ENCODE results near the gene SLC25A43.
"Not testable (repeated sequence)": the region's sequence is repeated elsewhere in the genome, so short reads cannot be mapped to it uniquely, and the experiment has no call there.

SLC25A43 gene

DNA sequence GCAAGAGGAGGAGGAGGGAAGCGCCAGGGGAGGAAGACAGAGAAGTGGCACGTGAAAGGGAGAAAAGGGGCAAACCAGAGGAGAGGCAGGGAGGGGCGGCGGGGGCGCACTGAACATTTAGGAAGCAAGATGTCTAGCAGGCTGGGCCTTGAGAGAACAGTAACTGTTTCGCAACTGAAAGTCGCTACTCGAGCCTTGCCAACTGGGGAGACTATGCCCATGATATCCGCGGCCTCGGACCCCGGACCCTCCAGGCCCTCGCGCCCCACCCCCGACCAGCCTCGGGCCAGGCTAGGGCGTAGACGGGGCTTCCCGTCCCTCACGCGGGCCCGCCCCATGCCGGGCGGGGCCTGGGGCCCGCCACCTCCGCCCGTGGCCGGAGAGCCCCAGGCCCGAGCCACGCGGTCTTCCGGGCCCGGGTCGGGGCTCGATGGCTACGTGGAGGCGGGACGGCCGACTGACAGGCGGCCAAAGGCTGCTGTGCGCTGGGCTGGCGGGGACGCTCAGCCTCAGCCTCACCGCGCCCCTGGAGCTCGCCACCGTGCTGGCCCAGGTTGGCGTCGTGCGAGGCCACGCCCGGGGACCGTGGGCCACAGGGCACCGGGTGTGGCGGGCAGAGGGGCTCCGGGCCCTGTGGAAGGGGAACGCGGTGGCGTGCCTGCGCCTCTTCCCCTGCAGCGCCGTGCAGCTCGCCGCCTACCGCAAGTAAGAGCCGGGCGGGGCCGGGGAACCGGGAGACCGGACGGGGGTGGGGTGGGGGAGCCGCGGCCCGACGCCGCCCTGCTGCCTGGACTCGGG is at the start of gene SLC25A43:
TSS of gene SLC25A43 (plus strand) at position 363 of the 798 bp plus-strand sequence. CDS start at position 431, 68 bp downstream.
- in situ Hi-C loops (cut with MboI; ENCODE audit: low sequenced_read_pairs), result no loop called here

DNA sequence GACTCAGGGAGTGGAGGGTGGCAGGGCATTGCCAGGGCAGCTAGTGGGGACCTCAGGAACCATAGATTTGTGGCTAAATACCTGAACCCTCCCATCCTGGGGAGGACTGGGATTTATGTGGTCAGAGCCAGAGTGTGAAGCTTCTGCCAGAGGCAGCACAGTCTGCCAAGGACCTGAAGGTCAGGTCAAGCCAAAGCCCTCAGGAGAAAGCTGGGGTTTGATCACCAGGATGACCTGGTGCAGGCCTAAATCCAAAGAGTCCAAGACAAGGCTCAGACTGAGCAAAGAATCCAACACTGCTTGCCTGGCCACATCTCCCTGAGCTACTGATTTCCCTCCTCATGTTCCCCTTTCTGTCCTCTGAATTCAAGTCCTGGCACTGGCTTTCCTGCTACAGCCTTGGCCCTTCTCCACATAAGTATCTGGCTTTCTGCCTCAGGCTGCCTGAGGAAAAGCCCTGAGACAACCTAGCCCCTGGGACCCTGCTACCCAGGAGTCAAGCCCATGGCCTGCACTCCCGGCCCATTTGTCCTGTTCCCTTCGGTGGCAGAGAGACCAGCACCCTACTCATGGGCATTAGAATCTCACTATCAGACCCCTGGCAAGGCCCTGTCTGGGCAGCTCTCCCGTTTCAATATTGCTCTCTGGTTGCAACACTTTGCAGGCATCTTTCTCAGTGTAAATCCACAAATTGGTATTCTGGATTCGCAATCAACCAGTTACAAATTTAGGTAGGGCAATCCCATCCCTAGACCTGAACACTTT is 39.3 kb upstream of the SLC25A43 start:
- in situ Hi-C loops (cut with MboI; ENCODE audit: low sequenced_read_pairs), result no loop called here

- in situ Hi-C loops (cut with MboI; ENCODE audit: low sequenced_read_pairs), result not testable (repeated sequence)
These were observed 37.7 kb upstream of the SLC25A43 start for GRCh38 chrX:119361451-119361850.

DNA sequence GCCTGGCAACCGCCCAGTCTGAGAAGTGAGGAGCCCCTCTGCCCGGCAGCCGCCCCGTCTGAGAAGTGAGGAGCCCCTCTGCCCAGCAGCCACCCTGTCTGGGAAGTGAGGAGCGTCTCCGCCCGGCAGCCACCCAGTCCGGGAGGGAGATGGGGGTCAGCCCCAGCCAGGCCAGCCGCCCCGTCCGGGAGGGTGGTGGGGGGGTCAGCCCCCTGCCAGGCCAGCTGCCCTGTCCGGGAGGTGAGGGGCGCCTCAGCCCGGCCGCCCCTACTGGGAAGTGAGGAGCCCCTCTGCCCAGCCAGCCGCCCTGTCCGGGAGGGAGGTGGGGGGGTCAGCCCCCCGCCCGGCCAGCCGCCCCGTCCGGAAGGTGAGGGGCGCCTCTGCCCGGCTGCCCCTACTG is 37.1 kb upstream of the SLC25A43 start:
- in situ Hi-C loops (cut with MboI; ENCODE audit: low sequenced_read_pairs), result not testable (repeated sequence)

DNA sequence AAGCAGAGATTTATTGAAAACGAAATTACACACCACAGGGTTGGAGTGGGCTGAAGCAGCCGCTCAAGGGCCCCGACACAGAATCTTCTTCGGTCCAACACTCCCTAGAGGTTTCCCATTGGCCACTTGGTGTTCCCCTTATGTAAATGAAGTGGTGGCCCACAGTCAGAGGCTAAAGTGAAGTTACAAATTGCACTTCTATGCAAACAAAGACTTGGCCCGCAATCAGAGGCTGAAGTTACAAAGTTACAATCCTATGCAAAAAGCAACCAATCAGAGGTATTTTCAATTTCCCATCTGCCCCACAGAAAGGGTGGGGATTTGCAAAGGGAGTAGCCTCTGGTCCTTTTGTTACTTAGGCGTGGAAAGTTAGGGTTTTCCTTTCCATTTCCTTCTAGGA is 35.7 kb upstream of the SLC25A43 start:
- in situ Hi-C loops (cut with MboI; ENCODE audit: low sequenced_read_pairs), result no loop called here

DNA sequence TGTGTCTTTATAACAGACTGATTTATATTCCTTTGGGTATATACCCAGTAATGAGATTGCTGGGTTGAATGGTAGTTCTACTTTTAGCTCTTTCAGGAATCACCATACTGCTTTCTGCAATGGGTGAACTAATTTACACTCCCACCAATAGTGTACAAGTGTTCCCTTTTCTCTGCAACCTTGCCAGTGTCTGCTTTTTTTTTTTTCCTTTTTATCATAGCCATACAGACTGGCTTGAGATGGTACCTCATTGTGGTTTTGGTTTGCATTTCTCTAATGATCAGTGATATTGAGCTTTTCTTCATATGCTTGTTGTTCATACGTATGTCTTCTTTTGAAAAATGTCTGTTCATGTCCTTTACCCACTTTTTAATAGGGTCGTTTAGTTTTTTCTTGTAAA is 27.3 kb upstream of the SLC25A43 start:
- in situ Hi-C loops (cut with MboI; ENCODE audit: low sequenced_read_pairs), result not testable (repeated sequence)

DNA sequence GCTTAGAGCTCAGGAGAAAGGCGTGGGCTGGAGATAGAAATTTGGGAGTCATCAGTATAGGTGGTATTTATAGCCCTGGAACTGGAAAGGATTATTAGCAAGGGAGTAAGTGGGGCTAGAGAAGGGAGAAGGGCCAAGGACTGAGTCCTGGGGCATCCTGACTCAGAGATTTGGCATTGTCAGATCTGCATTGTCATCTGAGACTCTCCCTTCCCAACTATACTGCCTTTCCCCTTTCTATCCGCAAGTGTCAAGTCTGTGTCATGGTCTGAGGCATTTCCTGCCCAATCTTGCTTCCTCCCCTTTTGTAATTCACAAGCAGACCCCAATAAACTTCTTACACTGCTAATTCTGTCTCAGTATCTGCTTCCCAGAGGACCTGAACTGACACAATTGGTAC is 24.4 kb upstream of the SLC25A43 start:
- in situ Hi-C loops (cut with MboI; ENCODE audit: low sequenced_read_pairs), result no loop called here

DNA sequence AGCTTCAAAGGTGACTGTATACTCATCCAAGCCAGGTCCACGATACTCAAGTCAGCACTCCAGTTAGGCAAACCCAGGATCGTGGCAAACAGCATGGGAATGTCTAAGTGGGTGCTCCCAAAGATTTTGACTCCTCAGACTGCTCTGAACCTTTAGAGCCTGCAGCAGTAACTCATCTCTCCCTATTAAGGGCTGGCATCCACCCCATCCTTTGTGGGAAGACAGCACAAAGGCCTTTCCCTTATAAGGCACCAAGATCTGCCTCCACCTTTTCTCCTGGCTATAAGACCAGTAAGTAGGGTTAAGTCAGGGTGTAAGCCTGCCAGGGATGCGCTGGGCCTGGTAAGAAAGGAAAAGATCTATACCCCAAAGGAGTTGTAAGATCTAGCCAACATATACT is 23.6 kb upstream of the SLC25A43 start:
- in situ Hi-C loops (cut with MboI; ENCODE audit: low sequenced_read_pairs), result no loop called here

GRCh38 chrX:119376312-119376711 is 22.8 kb upstream of the SLC25A43 start:
- in situ Hi-C loops (cut with MboI; ENCODE audit: low sequenced_read_pairs), result no loop called here

GRCh38 chrX:119381349-119381944 is 17.7 kb upstream of the SLC25A43 start:
- in situ Hi-C loops (cut with MboI; ENCODE audit: low sequenced_read_pairs), result no loop called here

DNA sequence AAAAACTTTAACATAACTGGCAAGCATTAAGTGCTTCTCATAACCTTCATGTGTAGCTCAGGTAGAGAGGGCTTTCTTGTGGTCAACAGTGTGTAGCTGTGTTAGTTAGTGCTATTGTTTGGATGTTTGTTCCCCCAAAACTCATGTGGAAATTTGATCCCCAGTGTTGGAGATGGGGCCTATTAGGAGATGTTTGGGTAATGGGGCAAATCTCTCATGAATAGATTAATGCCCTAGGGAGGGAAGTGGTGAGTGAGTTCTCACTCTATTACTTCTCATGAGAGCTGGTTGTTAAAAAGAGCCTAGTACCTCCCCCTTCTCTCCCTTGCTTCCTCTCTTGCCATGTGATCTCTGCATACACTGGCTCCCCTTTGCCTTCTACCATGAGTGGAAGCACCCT is 16.5 kb upstream of the SLC25A43 start:
- in situ Hi-C loops (cut with MboI; ENCODE audit: low sequenced_read_pairs), result no loop called here

- in situ Hi-C loops (cut with MboI; ENCODE audit: low sequenced_read_pairs), result not testable (repeated sequence)
These were observed 12.5 kb upstream of the SLC25A43 start for GRCh38 chrX:119386685-119387084.

- in situ Hi-C loops (cut with MboI; ENCODE audit: low sequenced_read_pairs), result not testable (repeated sequence)
These were observed 11.7 kb upstream of the SLC25A43 start for GRCh38 chrX:119387426-119387825.

DNA sequence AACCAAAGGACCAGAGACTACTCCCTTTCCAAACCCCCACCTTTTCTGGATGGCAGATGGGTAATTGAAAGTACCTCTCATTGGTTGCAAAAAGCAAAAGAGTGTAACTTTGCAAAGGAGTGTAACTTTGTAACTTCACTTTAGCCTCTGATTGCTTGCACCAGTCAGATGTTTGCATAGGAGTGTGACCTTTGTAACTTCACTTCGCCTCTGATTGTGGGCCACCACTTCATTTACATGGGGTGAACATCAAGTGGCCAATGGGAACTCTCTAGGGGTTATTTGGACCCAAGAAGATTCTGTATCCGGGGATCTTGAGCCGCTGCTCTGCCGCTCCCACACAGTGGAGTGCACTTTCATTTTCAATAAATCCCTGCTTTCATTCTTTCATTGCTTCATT is 9.9 kb upstream of the SLC25A43 start:
- in situ Hi-C loops (cut with MboI; ENCODE audit: low sequenced_read_pairs), result no loop called here

DNA sequence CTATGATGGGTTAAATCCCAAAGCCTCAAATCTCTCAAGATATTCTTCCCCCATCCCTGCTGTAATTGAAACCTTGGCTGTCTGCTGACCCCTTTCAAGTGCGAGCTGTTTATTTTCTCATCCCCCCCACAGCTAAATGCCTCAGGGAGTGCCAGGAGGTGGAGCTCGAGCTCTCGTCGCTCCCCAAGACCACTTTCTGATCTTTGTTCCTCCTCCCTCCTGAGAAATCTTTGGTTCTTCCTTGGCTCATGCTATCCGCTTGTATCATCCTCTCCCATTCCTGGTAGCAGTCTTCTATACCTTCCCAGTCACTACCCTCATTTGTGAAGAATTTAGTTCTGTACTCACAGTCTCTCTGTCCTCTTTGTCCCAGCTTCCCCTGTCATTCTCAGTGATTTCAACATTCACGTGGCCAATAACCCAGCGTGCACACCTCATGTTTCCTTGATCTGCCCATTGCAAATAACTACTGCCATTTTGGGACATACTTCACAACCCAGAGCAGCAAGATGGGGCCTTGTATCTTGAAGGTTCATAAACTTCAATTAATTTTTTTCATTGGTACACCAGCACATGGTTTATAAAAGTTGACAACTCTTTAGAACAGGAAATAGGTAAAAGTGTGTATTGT is 9.2 kb upstream of the SLC25A43 start:
- in situ Hi-C loops (cut with MboI; ENCODE audit: low sequenced_read_pairs), result no loop called here

- in situ Hi-C loops (cut with MboI; ENCODE audit: low sequenced_read_pairs), result no loop called here
These were observed 7.9 kb upstream of the SLC25A43 start for GRCh38 chrX:119391279-119391678.

- in situ Hi-C loops (cut with MboI; ENCODE audit: low sequenced_read_pairs), result no loop called here
These were observed 6.0 kb upstream of the SLC25A43 start for GRCh38 chrX:119393144-119393543.

DNA sequence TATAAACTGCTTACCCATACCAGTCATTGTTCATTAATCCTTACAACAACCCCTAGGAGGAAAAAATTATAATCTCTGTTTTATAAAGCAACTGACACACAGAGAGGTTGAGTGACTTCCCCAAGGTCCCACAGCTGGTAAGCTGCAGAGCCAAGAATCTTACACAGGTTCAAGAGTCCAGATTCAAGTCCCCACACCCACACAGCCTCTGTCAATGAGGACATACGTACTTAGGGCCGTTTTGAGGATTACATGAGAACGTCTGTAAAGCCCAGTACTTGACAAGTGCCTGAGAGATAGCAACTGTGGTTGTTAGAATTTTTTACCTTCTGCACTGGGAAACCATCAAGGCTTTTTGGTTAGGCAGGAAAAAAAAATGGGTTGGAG is 556 bp upstream of the SLC25A43 start:
- in situ Hi-C loops (cut with MboI; ENCODE audit: low sequenced_read_pairs), result no loop called here

- in situ Hi-C loops (cut with MboI; ENCODE audit: low sequenced_read_pairs), result no loop called here
These were observed 601 bp downstream of the SLC25A43 start for GRCh38 chrX:119399772-119400101.

DNA sequence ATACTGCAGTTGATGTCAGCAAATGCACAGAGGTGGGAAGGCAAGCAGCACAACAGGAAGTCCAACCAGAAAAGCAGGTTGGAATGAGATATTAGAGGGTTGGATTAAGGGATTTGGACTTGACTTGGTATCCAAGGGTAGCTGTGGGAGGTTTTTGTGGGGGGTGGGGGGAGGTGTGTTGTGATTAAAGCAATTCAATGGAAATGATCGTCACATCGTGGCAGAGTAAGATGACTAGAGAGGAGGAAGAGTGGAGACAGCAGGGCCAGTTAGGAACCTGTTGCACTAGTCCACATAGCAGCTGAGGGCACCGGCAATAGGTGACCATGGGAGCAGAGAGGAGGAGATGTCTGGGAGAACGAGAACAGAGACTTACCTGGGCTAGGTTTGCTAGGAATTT is 2.4 kb downstream of the SLC25A43 start:
- in situ Hi-C loops (cut with MboI; ENCODE audit: low sequenced_read_pairs), result no loop called here

GRCh38 chrX:119402588-119402987 is 3.5 kb downstream of the SLC25A43 start:
- in situ Hi-C loops (cut with MboI; ENCODE audit: low sequenced_read_pairs), result no loop called here

DNA sequence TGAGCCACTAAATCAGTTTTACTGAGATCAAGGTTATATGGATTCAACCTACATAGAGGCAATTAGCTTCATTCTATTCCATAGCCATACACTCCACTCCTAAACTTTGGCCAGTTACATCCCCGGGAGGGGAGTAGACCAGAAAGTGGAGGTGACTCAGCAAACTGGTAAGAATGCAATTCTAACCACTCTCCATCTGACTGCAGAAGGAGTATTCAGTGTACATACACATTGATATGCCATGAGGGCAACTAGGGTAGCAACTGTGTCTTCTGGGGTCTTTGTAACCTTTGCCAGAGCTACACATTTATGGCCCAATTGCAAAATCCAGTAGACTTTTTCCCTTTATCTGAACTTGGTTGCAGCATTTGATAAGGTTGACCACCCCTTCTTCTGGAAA is 7.6 kb downstream of the SLC25A43 start:
- in situ Hi-C loops (cut with MboI; ENCODE audit: low sequenced_read_pairs), result no loop called here

Data from HL-60/S4 treated with phorbol 12-myristate 13-acetate at 8.2 ng/mL for 4 days and 3 days (cell line).